IPS-15b (cell line): Measurements from ENCODE around the gene VCAM1.
"Not testable (repeated sequence)": the region's sequence is repeated elsewhere in the genome, so short reads cannot be mapped to it uniquely, and the experiment has no call there.

Source experiments
- H3K27me3 ChIP-seq: one replicate; pipeline ENCODE4 v1.6.1; 2013; ENCODE audit warnings: low read length; ENCODE audit not compliant: control insufficient read depth, insufficient read depth
- H3K36me3 ChIP-seq: one replicate; pipeline ENCODE4 v1.6.1; 2013; ENCODE audit warnings: low read length; ENCODE audit not compliant: control insufficient read depth, insufficient read depth
- H3K4me1 ChIP-seq: one replicate; pipeline ENCODE4 v1.6.1; 2013; ENCODE audit warnings: mild to moderate bottlenecking, low read length; ENCODE audit not compliant: control insufficient read depth, insufficient read depth
- H3K4me3 ChIP-seq: one replicate; pipeline ENCODE4 v1.5.1; 2013; ENCODE audit warnings: low read depth, low read length
- H3K9ac ChIP-seq: one replicate; pipeline ENCODE4 v1.6.1; 2013; ENCODE audit warnings: low read depth, mild to moderate bottlenecking, low read length
- H3K9me3 ChIP-seq: one replicate; pipeline ENCODE4 v1.6.1; 2013; ENCODE audit warnings: mild to moderate bottlenecking, low read length; ENCODE audit not compliant: control insufficient read depth, insufficient read depth

The VCAM1 gene

DNA sequence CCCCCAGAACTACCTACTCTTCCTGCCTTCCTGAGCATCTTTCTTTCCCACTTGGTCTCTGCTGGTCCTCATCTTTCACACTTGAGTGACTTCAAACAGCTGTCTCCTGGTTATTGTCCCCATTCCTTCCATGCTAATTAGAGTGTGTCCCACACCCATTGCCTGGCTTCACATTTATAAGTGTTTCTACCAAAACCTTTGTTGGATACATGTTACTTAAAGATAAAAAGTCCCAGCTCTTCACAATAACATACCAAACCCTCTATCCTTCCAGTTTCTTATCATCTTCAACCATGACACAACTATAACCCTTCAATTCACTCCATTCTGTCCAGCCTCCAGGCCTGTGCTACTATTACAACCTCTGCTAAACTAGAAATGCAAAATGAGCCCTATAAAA lies 41.0 kb downstream of the VCAM1 start:
- no peaks in the 10 kb centered on the region for H3K4me1 ChIP-seq
- H3K4me3 ChIP-seq = no peak overlapping the region
- H3K36me3 ChIP-seq = no peaks in the 10 kb centered on the region
- H3K9me3 ChIP-seq = no peaks in the 10 kb centered on the region
- H3K9ac ChIP-seq = no peak overlapping the region
- no peaks in the 10 kb centered on the region for H3K27me3 ChIP-seq

DNA sequence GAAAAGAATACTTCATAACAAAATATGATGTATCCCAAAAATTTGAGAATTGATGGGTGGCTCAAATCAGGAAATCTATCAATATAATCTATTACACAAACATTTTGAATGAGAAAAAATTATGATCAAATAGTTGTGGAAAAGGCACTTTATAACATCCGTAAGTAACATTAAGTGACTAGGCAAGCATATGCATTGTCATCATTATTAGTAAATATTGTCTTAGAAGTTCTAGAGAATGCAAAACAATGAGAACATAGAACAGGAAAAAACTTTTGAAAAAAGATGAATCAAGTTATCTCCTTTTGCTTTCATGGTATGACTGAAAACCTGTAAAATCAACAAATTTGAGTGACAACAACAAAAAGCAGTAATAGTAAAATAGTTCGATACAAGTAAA lies 42.9 kb downstream of the VCAM1 start:
- no peaks in the 10 kb centered on the region for H3K36me3 ChIP-seq
- H3K9ac ChIP-seq = no peak overlapping the region
- no peaks in the 10 kb centered on the region for H3K4me1 ChIP-seq
- H3K4me3 ChIP-seq = no peak overlapping the region
- H3K9me3 ChIP-seq = no peaks in the 10 kb centered on the region
- no peaks in the 10 kb centered on the region for H3K27me3 ChIP-seq

DNA sequence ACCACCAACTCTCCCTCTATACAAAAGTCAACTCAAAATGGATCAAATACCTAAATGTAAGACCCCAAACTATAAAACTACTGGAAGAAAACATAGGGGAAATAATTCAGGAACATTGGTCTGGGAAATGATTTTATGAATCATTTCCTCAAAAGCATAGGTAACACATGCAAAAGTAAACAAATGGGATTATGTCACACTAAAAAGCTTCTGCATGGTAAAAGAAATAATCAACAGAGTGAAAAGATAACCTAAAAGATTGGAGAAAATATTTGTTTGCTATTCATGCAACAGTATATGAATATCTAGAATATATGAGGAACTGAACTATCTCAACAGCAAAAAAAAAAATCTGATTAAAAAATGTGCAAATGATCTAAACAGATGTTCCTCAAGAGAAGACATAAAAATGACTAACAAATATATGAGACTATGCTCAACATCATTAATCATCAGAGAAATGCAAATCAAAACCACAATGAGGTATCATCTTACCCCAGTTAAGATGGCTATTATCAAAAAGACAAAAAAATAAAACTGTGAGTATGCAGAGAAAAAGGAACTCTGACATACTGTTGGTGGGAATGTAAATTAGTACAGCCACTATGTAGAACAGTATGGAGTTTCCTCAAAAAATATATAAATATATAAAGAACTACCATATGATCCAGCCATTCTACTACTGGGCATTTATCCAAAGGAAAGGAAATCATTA lies 47.8 kb downstream of the VCAM1 start:
- Histone ChIP-seq H3K4me3 (no peak overlapping the region), H3K27me3 (no peaks in the 10 kb centered on the region), H3K36me3 (no peaks in the 10 kb centered on the region), H3K4me1 (no peaks in the 10 kb centered on the region), H3K9me3 (no peaks in the 10 kb centered on the region), H3K9ac (no peak overlapping the region)

DNA sequence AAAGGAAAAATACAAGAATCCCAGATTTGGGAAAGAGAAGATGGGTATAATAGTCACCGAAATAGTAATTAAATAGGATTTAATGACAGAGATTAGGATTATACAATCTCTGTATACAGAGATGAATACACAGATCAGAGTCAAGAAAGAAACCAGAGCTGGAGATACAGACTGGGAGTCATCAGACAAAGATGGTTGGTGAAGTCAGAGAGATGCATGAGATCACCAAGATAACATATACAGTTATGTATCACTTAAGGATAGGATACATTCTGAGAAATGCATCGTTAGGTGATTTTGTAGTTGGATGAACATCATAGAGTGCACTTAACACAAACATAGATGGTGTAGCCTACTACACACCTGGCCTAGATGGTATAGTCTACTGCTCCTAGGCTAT lies 49.8 kb downstream of the VCAM1 start:
- H3K4me3 ChIP-seq = no peak overlapping the region
- H3K9ac ChIP-seq = no peak overlapping the region
- H3K9me3 ChIP-seq = no peaks in the 10 kb centered on the region
- H3K27me3 ChIP-seq = no peaks in the 10 kb centered on the region
- H3K36me3 ChIP-seq = no peaks in the 10 kb centered on the region
- no peaks in the 10 kb centered on the region for H3K4me1 ChIP-seq

DNA sequence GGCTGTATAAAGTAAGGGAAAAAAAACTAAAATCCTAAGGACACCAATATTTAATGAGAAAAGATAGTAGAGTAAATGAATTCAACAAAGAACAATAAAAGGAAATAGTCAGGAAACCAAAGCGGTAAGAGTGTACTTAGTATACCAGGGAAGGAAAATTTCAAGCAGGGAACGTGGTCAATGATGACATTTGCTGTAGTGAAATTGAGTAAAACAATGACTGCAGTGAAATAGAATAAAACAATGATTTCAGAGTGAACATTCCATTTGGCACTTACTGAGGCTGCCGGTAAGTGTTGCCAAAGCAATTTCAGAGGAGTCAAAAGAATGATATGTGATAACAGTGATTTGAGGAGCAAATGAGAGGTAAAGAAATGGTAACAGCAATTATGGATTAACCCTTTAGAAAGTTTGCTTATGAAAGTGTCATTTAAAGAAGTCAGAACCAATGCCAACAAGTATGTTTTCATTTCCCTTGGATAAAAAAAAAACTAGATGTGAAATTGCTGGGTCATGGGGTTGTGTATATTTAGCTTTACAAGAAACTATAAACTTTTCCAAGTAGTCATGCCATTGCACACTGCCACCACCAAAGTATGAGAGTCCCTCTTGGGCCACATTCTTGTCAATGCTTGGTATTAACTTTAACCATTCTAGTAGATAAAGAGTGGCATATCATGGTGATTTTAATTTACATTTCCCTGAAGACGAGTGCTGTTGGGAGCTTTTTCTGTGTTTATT lies 50.5 kb downstream of the VCAM1 start:
- Histone ChIP-seq H3K27me3 (no peaks in the 10 kb centered on the region), H3K4me3 (no peak overlapping the region), H3K9me3 (no peaks in the 10 kb centered on the region), H3K9ac (no peak overlapping the region), H3K4me1 (no peaks in the 10 kb centered on the region), H3K36me3 (no peaks in the 10 kb centered on the region)

DNA sequence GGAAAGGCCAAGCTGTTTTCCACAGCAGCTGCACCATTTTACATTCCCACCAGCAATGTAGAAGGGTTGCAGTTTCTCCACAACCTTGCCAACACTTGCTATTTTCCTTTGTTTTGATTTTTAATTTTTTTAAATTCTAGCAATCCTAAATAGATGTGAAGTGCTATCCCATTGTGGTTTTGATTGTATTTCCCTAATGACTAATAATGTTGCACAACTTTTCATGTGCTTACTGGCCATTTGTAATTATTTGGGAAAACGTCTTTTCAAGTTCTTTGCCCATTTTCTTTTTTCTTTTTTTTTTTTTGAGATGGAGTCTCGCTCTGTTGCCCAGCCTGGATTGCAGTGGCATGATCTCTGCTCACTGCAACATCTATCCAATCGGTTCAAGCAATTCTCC lies 53.9 kb downstream of the VCAM1 start:
- Histone ChIP-seq H3K27me3 (no peaks in the 10 kb centered on the region), H3K9me3 (no peaks in the 10 kb centered on the region), H3K9ac (no peak overlapping the region), H3K4me3 (no peak overlapping the region), H3K4me1 (no peaks in the 10 kb centered on the region), H3K36me3 (no peaks in the 10 kb centered on the region)

DNA sequence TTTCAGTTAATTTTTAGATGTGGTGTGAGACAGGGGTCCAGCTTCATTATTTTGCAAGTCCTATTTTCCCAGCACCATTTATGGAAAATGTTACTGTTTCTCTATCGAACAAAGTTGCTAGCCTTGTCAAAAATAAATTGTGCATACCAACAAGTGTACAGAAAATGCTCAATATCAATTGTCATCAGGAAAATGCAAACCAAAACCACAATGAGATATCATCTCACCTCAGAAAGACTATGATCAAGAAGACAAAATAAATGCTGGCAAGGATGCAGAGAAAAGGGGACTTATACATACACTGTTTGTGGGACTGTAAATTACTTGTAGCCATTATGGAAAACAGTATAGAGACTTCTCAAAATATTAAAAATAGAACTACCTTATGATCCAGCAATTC lies 54.8 kb downstream of the VCAM1 start:
- Histone ChIP-seq H3K9ac (no peak overlapping the region), H3K27me3 (no peaks in the 10 kb centered on the region), H3K36me3 (no peaks in the 10 kb centered on the region), H3K9me3 (no peaks in the 10 kb centered on the region), H3K4me1 (no peaks in the 10 kb centered on the region), H3K4me3 (no peak overlapping the region)

DNA sequence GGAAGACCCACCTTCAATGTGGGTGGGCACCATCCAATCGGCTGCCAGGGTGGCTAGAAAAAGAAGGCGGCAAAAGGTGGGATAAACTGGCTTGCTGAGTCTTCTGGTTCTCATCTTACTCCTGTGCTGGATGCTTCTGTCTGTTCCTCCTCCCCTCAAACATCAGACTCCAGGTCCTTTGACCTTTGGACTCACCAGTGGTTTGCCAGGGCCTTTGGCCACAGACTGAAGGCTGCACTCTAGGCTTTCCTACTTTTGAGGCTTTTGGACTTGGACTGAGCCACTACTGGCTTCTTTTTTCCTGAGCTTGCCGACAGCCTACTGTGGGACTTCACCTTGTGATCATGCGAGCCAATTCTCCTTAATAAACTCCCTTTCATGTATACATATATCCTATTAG lies 55.9 kb downstream of the VCAM1 start:
- Histone ChIP-seq H3K9me3 (no peaks in the 10 kb centered on the region), H3K4me1 (no peaks in the 10 kb centered on the region), H3K27me3 (no peaks in the 10 kb centered on the region), H3K4me3 (no peak overlapping the region), H3K9ac (no peak overlapping the region), H3K36me3 (no peaks in the 10 kb centered on the region)

DNA sequence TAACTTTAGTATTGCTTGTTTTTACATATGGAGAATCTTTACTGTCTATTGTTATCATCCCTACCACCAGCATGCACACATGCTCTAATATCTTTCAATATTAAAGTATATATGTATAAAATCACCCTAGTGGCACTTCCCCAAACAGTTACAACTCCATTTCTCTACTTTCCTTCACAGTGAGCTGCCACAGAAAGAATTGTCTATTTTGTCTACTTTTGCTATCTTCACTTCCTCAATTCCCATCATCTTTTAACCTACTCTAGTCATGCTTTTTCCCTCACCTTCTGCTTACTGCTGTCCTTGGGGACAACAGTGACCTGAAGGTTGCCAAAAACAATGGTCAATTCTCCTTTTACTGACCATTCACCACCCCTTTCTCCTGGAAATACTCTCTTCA lies 59.2 kb downstream of the VCAM1 start:
- Histone ChIP-seq H3K36me3 (no peaks in the 10 kb centered on the region), H3K9me3 (no peaks in the 10 kb centered on the region), H3K27me3 (no peaks in the 10 kb centered on the region), H3K4me3 (no peak overlapping the region), H3K4me1 (no peaks in the 10 kb centered on the region), H3K9ac (no peak overlapping the region)

DNA sequence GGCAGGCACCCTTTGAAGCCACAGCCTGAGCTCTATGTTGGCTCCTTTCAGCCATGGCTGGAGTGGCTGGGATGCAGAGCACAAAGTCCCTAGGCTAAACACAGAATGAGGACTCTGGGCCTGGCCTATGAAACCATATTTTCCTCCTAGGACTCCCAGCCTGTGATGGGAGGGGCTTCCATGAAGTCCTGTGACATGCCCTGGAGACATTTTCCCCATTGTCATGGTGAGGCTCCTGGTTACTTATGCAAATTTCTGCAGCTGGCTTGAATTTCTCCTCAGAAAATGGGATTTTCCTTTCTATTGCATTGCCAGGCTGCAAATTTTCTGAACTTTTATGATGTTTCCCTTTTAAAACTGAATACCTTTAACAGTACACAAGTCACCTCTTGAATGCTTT lies 61.3 kb downstream of the VCAM1 start:
- H3K9me3 ChIP-seq = no peaks in the 10 kb centered on the region
- H3K36me3 ChIP-seq = no peaks in the 10 kb centered on the region
- H3K4me3 ChIP-seq = no peak overlapping the region
- no peaks in the 10 kb centered on the region for H3K4me1 ChIP-seq
- H3K9ac ChIP-seq = no peak overlapping the region
- no peaks in the 10 kb centered on the region for H3K27me3 ChIP-seq

DNA sequence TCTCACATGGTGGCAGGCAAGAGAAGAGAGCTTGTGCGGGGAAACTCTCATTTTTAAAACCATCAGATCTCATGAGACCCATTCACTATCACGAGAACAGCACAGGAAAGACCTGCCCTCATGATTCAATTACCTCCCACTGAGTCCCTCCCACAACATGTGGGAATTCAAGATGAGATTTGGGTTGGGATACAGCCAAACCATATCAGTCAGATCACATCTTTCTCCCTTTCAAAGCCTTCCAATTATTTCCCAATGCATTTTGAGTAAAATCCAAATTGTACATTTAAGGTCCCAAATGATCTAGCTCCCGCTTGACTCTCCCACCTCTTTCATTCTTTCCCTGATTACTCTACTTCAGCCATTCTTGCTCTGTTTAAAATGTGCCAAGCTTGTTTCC lies 62.2 kb downstream of the VCAM1 start:
- H3K9ac ChIP-seq, H3K4me1 ChIP-seq, H3K36me3 ChIP-seq, H3K27me3 ChIP-seq, H3K4me3 ChIP-seq, H3K9me3 ChIP-seq: not testable (repeated sequence)

DNA sequence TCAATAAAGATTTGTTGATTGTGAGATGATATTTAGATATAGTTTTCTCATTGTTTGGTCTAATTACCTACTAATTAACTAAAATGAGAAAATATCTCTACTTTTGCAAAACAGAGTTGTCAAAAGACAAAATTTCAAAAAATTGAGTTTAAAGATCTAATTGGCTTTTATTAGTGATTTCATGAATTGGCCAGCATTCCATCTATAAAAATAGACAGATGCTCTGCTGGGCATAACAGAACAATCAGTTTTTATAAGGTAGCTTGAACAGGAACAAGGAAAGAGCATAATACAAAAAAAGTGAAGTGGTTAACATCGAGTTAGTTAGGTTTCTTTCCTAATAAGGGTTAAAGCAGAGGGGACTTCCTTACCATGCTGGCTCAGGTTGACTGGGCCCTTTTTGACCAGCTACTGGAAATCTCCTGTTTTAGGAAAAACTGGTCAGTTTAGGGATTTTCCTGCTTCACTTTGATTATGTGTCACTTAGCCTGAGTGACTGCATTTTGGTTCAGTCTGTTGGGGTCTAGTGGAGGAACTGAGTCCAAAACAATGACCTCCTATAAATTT lies 63.0 kb downstream of the VCAM1 start:
- Histone ChIP-seq H3K27me3 (no peaks in the 10 kb centered on the region), H3K9me3 (no peaks in the 10 kb centered on the region), H3K4me3 (no peak overlapping the region), H3K9ac (no peak overlapping the region), H3K36me3 (no peaks in the 10 kb centered on the region), H3K4me1 (no peaks in the 10 kb centered on the region)
